MCF 10A (cell line): ENCODE data around the gene MXD4. TPM values are rescaled to one million over a fixed set of nuclear protein-coding genes. Genes with fewer than 3 reads are reported as not detected.
"Not testable (repeated sequence)": the region's sequence is repeated elsewhere in the genome, so short reads cannot be mapped to it uniquely, and the experiment has no call there.

Experiments used
- BruUV-seq: library from RNA; stranded (reverse); fragments of 400-500 nt; replicated peaks from 2 replicates; lab custom pipeline; 2021; lab: Mats Ljungman, UMichigan
- CTCF ChIA-PET: fragments of 300-600 bp; sonication (Branson Sonifier 250); formaldehyde crosslinking; extraction: SDS; loops from one replicate; lab custom pipeline; 2021; ENCODE audit warnings: antibody characterized with exemption, inconsistent platforms; lab: Yijun Ruan, JAX
- POLR2A ChIA-PET: fragments of 300-600, 350-650 bp; sonication (Branson Sonifier 250); formaldehyde crosslinking; extraction: SDS; loops from one replicate; lab custom pipeline; 2020; ENCODE audit warnings: antibody characterized with exemption, inconsistent platforms; lab: Yijun Ruan, JAX
- DNase-seq: peaks from one replicate; pipeline ENCODE4 v3.0.0-alpha.2; 2018; ENCODE audit not compliant: unreplicated experiment
- H3K27ac Mint-ChIP-seq: one replicate; pipeline ENCODE4 v1.8.0; 2022; ENCODE audit warnings: mild to moderate bottlenecking, low read depth, mixed read lengths; ENCODE audit not compliant: unreplicated experiment
- H3K27me3 Mint-ChIP-seq: one replicate; pipeline ENCODE4 v1.8.0; 2022; ENCODE audit warnings: mixed read lengths; ENCODE audit not compliant: insufficient read depth, unreplicated experiment
- H3K36me3 Mint-ChIP-seq: one replicate; pipeline ENCODE4 v1.8.0; 2022; ENCODE audit warnings: mild to moderate bottlenecking, moderate library complexity, mixed read lengths; ENCODE audit not compliant: insufficient read depth, unreplicated experiment
- H3K4me1 Mint-ChIP-seq: one replicate; pipeline ENCODE4 v1.8.0; 2022; ENCODE audit warnings: mixed read lengths; ENCODE audit not compliant: insufficient read depth, unreplicated experiment
- H3K4me3 Mint-ChIP-seq: one replicate; pipeline ENCODE4 v1.8.0; 2022; ENCODE audit warnings: mild to moderate bottlenecking, moderate library complexity, mixed read lengths; ENCODE audit not compliant: unreplicated experiment
- H3K9me3 Mint-ChIP-seq: one replicate; pipeline ENCODE4 v1.8.0; 2022; ENCODE audit warnings: mixed read lengths; ENCODE audit not compliant: unreplicated experiment
- CTCF ChIP-seq: fragments of 200-600 bp; IDR thresholded peaks from one replicate; pipeline ENCODE4 v1.8.0; 2022; ENCODE audit warnings: antibody characterized with exemption, mild to moderate bottlenecking; ENCODE audit not compliant: unreplicated experiment
- intact Hi-C: fragments of 100-400 bp; cut with micrococcal nuclease; formaldehyde crosslinking; loops from 2 replicates; pipeline ENCODE4 v1.14.1; 2022
- total RNA-seq: library from RNA; stranded (reverse); gene quantifications from 2 replicates; pipeline ENCODE4 v1.2.3, GENCODE V29; 2022

MXD4 gene
- total RNA-seq, 1 experiment from 2014 or later: 50.2 TPM

- no TSS peak for BruUV-seq
- intact Hi-C loops: no loop called here
- Mint-ChIP-seq H3K9me3 (no peaks in the 10 kb centered on the region), H3K27ac (no peak overlapping the region), H3K4me1 (no peaks in the 10 kb centered on the region), H3K36me3 (peaks cover 6% of the 10 kb centered on the region), H3K27me3 (no peaks in the 10 kb centered on the region), H3K4me3 (no peak overlapping the region)
- TF ChIP-seq CTCF: no peak
- POLR2A ChIA-PET: no interaction called here
- CTCF ChIA-PET: no interaction called here
- DNase-seq: no peak
Observed at GRCh38 chr4:2276581-2277325, 14.8 kb upstream of the MXD4 start.

- H3K9me3 Mint-ChIP-seq: no peaks in the 10 kb centered on the region
- POLR2A ChIA-PET: no interaction called here
Observed at GRCh38 chr4:2275546-2276251, 13.8 kb upstream of the MXD4 start.

GRCh38 chr4:2275044-2275397 is 13.1 kb upstream of the MXD4 start:
- intact Hi-C loops, H3K4me1 Mint-ChIP-seq, CTCF ChIA-PET, BruUV-seq, H3K27ac Mint-ChIP-seq, H3K4me3 Mint-ChIP-seq, H3K27me3 Mint-ChIP-seq, DNase-seq, H3K36me3 Mint-ChIP-seq, H3K9me3 Mint-ChIP-seq, POLR2A ChIA-PET: not testable (repeated sequence)

More at GRCh38 chr4:2275546-2276251, 13.8 kb upstream of the MXD4 start:
- DNase-seq: no peak
- no peak for TF ChIP-seq CTCF
- H3K27me3 Mint-ChIP-seq: no peaks in the 10 kb centered on the region
- no peaks in the 10 kb centered on the region for H3K4me1 Mint-ChIP-seq
- CTCF ChIA-PET: no interaction called here
- intact Hi-C loops: no loop called here
- H3K4me3 Mint-ChIP-seq: no peak overlapping the region
- H3K36me3 Mint-ChIP-seq: peaks cover 6% of the 10 kb centered on the region
- no peak overlapping the region for H3K27ac Mint-ChIP-seq
- BruUV-seq: no TSS peak

DNA sequence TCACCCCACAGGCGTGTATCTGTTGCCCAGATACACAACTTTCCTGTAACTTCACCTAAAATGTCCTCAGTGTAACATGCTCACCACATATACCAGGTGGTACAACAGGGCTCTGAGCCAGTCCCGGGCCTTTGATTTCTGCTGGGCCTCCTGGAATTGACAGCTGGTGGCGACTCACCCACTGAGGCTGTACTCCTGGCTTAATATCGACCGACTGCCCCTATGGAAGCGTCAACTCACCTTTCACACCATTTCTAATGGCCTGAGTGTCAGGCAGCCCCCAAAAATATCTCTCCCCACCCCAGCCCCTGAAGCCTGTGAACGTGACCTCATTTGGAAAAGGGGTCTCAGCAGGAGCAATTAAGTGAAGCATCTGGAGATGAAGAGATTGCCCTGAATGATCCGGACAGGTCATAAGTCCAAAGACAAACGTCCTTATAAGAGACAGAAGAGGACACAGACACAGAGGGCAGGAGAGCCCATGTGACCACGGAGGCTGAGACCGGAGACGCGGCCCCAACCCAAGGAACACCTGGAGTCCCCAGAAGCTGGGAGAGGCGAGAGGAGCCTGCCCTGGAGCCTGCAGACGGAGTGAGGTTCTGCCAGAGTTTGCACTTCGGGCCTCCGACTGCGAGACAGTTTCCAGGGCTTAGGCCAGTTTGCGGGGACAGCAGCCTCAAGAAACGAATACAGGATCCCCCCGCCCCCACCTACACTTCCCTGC is 12.6 kb upstream of the MXD4 start:
- H3K9me3 Mint-ChIP-seq: no peaks in the 10 kb centered on the region
- TF ChIP-seq CTCF: no peak
- DNase-seq: no peak
- intact Hi-C loops: no loop called here
- no peak overlapping the region for H3K27ac Mint-ChIP-seq
- no peaks in the 10 kb centered on the region for H3K27me3 Mint-ChIP-seq
- ChIA-PET POLR2A (no interaction called here), CTCF (no interaction called here)
- no peaks in the 10 kb centered on the region for H3K4me1 Mint-ChIP-seq
- no TSS peak for BruUV-seq
- H3K36me3 Mint-ChIP-seq: peaks cover 6% of the 10 kb centered on the region
- H3K4me3 Mint-ChIP-seq: no peak overlapping the region
